Measurements from ENCODE around the gene ELMO2. TPM values are rescaled to one million over a fixed set of nuclear protein-coding genes. Genes with fewer than 3 reads are reported as not detected.

The ELMO2 gene
- total and polyA plus RNA-seq, 9 of the 15 experiments (the other 6 are each of a cell fraction or from before 2014, with no cell fraction given): 7.5 to 21.5 (median 15.9) TPM

DNA sequence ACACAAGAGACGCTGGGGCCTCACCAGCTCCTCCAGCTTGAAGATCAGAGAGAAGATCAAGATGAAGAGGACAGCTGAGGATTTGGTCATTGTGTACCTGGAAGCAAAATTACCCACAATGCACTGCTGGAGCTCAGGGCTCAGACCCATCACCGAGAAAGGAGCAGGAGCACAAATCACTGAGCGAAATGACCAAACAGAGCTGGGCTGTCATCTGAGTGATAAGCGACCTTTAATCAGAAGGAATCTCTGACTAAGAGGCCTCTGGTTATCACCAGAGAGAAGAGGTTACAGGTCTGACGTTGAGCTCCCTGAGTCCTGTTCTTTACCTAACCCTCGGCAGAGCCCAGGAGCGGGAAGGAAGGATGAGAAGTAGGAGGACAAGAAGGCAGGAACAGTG is 50.6 kb downstream of the ELMO2 start (continued):
- TF ChIP-seq, protein P1, sequence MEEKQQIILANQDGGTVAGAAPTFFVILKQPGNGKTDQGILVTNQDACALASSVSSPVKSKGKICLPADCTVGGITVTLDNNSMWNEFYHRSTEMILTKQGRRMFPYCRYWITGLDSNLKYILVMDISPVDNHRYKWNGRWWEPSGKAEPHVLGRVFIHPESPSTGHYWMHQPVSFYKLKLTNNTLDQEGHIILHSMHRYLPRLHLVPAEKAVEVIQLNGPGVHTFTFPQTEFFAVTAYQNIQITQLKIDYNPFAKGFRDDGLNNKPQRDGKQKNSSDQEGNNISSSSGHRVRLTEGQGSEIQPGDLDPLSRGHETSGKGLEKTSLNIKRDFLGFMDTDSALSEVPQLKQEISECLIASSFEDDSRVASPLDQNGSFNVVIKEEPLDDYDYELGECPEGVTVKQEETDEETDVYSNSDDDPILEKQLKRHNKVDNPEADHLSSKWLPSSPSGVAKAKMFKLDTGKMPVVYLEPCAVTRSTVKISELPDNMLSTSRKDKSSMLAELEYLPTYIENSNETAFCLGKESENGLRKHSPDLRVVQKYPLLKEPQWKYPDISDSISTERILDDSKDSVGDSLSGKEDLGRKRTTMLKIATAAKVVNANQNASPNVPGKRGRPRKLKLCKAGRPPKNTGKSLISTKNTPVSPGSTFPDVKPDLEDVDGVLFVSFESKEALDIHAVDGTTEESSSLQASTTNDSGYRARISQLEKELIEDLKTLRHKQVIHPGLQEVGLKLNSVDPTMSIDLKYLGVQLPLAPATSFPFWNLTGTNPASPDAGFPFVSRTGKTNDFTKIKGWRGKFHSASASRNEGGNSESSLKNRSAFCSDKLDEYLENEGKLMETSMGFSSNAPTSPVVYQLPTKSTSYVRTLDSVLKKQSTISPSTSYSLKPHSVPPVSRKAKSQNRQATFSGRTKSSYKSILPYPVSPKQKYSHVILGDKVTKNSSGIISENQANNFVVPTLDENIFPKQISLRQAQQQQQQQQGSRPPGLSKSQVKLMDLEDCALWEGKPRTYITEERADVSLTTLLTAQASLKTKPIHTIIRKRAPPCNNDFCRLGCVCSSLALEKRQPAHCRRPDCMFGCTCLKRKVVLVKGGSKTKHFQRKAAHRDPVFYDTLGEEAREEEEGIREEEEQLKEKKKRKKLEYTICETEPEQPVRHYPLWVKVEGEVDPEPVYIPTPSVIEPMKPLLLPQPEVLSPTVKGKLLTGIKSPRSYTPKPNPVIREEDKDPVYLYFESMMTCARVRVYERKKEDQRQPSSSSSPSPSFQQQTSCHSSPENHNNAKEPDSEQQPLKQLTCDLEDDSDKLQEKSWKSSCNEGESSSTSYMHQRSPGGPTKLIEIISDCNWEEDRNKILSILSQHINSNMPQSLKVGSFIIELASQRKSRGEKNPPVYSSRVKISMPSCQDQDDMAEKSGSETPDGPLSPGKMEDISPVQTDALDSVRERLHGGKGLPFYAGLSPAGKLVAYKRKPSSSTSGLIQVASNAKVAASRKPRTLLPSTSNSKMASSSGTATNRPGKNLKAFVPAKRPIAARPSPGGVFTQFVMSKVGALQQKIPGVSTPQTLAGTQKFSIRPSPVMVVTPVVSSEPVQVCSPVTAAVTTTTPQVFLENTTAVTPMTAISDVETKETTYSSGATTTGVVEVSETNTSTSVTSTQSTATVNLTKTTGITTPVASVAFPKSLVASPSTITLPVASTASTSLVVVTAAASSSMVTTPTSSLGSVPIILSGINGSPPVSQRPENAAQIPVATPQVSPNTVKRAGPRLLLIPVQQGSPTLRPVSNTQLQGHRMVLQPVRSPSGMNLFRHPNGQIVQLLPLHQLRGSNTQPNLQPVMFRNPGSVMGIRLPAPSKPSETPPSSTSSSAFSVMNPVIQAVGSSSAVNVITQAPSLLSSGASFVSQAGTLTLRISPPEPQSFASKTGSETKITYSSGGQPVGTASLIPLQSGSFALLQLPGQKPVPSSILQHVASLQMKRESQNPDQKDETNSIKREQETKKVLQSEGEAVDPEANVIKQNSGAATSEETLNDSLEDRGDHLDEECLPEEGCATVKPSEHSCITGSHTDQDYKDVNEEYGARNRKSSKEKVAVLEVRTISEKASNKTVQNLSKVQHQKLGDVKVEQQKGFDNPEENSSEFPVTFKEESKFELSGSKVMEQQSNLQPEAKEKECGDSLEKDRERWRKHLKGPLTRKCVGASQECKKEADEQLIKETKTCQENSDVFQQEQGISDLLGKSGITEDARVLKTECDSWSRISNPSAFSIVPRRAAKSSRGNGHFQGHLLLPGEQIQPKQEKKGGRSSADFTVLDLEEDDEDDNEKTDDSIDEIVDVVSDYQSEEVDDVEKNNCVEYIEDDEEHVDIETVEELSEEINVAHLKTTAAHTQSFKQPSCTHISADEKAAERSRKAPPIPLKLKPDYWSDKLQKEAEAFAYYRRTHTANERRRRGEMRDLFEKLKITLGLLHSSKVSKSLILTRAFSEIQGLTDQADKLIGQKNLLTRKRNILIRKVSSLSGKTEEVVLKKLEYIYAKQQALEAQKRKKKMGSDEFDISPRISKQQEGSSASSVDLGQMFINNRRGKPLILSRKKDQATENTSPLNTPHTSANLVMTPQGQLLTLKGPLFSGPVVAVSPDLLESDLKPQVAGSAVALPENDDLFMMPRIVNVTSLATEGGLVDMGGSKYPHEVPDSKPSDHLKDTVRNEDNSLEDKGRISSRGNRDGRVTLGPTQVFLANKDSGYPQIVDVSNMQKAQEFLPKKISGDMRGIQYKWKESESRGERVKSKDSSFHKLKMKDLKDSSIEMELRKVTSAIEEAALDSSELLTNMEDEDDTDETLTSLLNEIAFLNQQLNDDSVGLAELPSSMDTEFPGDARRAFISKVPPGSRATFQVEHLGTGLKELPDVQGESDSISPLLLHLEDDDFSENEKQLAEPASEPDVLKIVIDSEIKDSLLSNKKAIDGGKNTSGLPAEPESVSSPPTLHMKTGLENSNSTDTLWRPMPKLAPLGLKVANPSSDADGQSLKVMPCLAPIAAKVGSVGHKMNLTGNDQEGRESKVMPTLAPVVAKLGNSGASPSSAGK (IDR thresholded peaks at IDR 0.05): no peak
- TF ChIP-seq SNRNP70 (optimal IDR thresholded peaks at IDR 0.05; ENCODE audit: low read depth, low read length) (no peak), ZC3H8 (IDR thresholded peaks at IDR 0.05) (no peak), CXXC5 (CRISPR knock-in tag; IDR thresholded peaks at IDR 0.05) (no peak), BCL6 (CRISPR knock-in tag; IDR thresholded peaks at IDR 0.05) (no peak), NUFIP1 (IDR thresholded peaks at IDR 0.05; ENCODE audit: partially characterized antibody) (no peak), CTBP1 (IDR thresholded peaks at IDR 0.05; ENCODE audit: borderline replicate concordance) (peak; percentile 31; the same call in 1 of the 2 replicates)
- TF ChIP-seq, protein P2, sequence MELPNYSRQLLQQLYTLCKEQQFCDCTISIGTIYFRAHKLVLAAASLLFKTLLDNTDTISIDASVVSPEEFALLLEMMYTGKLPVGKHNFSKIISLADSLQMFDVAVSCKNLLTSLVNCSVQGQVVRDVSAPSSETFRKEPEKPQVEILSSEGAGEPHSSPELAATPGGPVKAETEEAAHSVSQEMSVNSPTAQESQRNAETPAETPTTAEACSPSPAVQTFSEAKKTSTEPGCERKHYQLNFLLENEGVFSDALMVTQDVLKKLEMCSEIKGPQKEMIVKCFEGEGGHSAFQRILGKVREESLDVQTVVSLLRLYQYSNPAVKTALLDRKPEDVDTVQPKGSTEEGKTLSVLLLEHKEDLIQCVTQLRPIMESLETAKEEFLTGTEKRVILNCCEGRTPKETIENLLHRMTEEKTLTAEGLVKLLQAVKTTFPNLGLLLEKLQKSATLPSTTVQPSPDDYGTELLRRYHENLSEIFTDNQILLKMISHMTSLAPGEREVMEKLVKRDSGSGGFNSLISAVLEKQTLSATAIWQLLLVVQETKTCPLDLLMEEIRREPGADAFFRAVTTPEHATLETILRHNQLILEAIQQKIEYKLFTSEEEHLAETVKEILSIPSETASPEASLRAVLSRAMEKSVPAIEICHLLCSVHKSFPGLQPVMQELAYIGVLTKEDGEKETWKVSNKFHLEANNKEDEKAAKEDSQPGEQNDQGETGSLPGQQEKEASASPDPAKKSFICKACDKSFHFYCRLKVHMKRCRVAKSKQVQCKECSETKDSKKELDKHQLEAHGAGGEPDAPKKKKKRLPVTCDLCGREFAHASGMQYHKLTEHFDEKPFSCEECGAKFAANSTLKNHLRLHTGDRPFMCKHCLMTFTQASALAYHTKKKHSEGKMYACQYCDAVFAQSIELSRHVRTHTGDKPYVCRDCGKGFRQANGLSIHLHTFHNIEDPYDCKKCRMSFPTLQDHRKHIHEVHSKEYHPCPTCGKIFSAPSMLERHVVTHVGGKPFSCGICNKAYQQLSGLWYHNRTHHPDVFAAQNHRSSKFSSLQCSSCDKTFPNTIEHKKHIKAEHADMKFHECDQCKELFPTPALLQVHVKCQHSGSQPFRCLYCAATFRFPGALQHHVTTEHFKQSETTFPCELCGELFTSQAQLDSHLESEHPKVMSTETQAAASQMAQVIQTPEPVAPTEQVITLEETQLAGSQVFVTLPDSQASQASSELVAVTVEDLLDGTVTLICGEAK (IDR thresholded peaks at IDR 0.05): no peak
- TF ChIP-seq, protein P2 (CRISPR knock-in tag; IDR thresholded peaks at IDR 0.05): no peak
